ENCODE results near the gene FAM168B.
"Not testable (repeated sequence)": the region's sequence is repeated elsewhere in the genome, so short reads cannot be mapped to it uniquely, and the experiment has no call there.

DNA sequence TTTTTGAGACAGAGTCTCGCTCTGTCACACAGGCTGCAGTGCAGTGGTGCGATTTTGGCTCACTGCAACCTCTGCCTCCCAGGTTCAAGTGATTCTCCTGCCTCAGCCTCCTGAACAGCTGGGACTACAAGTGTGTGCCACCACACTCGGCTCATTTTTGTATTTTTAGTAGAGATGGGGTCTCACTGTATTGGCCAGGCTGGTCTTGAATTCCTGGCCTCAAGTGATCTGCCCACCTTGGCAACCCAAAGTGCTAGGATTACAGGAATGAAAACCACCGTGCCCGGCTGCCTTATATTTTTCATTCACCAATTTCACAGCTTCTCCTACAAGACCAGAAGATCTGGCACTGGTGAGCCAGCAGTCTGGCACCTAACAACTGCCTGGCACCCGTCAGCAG is 25.1 kb downstream of the FAM168B start:
- TF ChIP-seq, protein P1, sequence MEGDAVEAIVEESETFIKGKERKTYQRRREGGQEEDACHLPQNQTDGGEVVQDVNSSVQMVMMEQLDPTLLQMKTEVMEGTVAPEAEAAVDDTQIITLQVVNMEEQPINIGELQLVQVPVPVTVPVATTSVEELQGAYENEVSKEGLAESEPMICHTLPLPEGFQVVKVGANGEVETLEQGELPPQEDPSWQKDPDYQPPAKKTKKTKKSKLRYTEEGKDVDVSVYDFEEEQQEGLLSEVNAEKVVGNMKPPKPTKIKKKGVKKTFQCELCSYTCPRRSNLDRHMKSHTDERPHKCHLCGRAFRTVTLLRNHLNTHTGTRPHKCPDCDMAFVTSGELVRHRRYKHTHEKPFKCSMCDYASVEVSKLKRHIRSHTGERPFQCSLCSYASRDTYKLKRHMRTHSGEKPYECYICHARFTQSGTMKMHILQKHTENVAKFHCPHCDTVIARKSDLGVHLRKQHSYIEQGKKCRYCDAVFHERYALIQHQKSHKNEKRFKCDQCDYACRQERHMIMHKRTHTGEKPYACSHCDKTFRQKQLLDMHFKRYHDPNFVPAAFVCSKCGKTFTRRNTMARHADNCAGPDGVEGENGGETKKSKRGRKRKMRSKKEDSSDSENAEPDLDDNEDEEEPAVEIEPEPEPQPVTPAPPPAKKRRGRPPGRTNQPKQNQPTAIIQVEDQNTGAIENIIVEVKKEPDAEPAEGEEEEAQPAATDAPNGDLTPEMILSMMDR (IDR thresholded peaks at IDR 0.05; ENCODE audit: low read length), result not testable (repeated sequence)
- TF ChIP-seq EZH2 (IDR thresholded peaks at IDR 0.05; ENCODE audit: borderline replicate concordance, low read length), result not testable (repeated sequence)
